Kidney capillary endothelial cell (primary cell): ENCODE data around the gene PLXDC2.
"Not testable (repeated sequence)": the region's sequence is repeated elsewhere in the genome, so short reads cannot be mapped to it uniquely, and the experiment has no call there.

Source experiments
- DNase-seq: peaks from one replicate; pipeline ENCODE4 v3.0.0-alpha.2; 2018; ENCODE audit warnings: low spot score

The PLXDC2 gene

GRCh38 chr10:19816411-19817230 lies at the start of gene PLXDC2:
Gene PLXDC2, plus strand, starts transcription at chr10:19816432.
- no peak for DNase-seq

GRCh38 chr10:19767876-19768275 lies 48.4 kb upstream of the PLXDC2 start:
- no peak for DNase-seq

GRCh38 chr10:19769826-19770225 lies 46.4 kb upstream of the PLXDC2 start:
- not testable (repeated sequence) for DNase-seq

GRCh38 chr10:19772972-19773371 lies 43.3 kb upstream of the PLXDC2 start:
- DNase-seq = no peak

- no peak for DNase-seq
Measured at GRCh38 chr10:19775296-19775695, 40.9 kb upstream of the PLXDC2 start.

GRCh38 chr10:19777806-19778205 lies 38.4 kb upstream of the PLXDC2 start:
- DNase-seq = no peak

- no peak for DNase-seq
Measured at GRCh38 chr10:19778996-19779395, 37.2 kb upstream of the PLXDC2 start.

GRCh38 chr10:19782430-19783089 lies 33.7 kb upstream of the PLXDC2 start:
- no peak for DNase-seq

GRCh38 chr10:19783721-19784120 lies 32.5 kb upstream of the PLXDC2 start:
- DNase-seq = no peak

GRCh38 chr10:19785366-19785765 lies 30.9 kb upstream of the PLXDC2 start:
- DNase-seq = peak; percentile 42

GRCh38 chr10:19788075-19788686 lies 28.1 kb upstream of the PLXDC2 start:
- peak; percentile 44 for DNase-seq

- no peak for DNase-seq
Measured at GRCh38 chr10:19788902-19789301, 27.3 kb upstream of the PLXDC2 start.

GRCh38 chr10:19789607-19790006 lies 26.6 kb upstream of the PLXDC2 start:
- no peak for DNase-seq

GRCh38 chr10:19791032-19791431 lies 25.2 kb upstream of the PLXDC2 start:
- no peak for DNase-seq

GRCh38 chr10:19795684-19796083 lies 20.5 kb upstream of the PLXDC2 start:
- DNase-seq = no peak

GRCh38 chr10:19800161-19800560 lies 16.1 kb upstream of the PLXDC2 start:
- no peak for DNase-seq

GRCh38 chr10:19801369-19801768 lies 14.9 kb upstream of the PLXDC2 start:
- no peak for DNase-seq

GRCh38 chr10:19803676-19804075 lies 12.6 kb upstream of the PLXDC2 start:
- DNase-seq = no peak

GRCh38 chr10:19809481-19809880 lies 6.8 kb upstream of the PLXDC2 start:
- no peak for DNase-seq

GRCh38 chr10:19811540-19811939 lies 4.7 kb upstream of the PLXDC2 start:
- DNase-seq = no peak

- DNase-seq = no peak
Measured at GRCh38 chr10:19812976-19813375, 3.3 kb upstream of the PLXDC2 start.

- DNase-seq = no peak
Measured at GRCh38 chr10:19815036-19815730, 1.0 kb upstream of the PLXDC2 start.
